GM13976 (cell line): ENCODE results near the gene MRGPRF.

Experiments used
- DNase-seq: peaks from one replicate; pipeline ENCODE4 v3.0.0; 2012; ENCODE audit warnings: low spot score
- CTCF ChIP-seq: IDR thresholded peaks from 2 replicates; pipeline ENCODE4 v1.5.1; 2012; ENCODE audit warnings: borderline replicate concordance, mild to moderate bottlenecking; ENCODE audit not compliant: insufficient read depth; ENCODE audit errors: extremely low read depth, missing control alignments, control extremely low read depth
- in situ Hi-C: fragments of 300-500 bp; cut with MboI; formaldehyde crosslinking; loops from one replicate; pipeline ENCODE4 v1.12.0; 2022; ENCODE audit warnings: low sequenced_read_pairs, mixed read lengths, inconsistent platforms; ENCODE audit not compliant: unreplicated experiment

The MRGPRF gene

GRCh38 chr11:68999093-68999747 lies 13.8 kb downstream of the MRGPRF start:
- in situ Hi-C loops = no loop called here
- no peak for DNase-seq
- TF ChIP-seq CTCF = no peak

GRCh38 chr11:68998390-68998911 lies 14.6 kb downstream of the MRGPRF start:
- no peak for TF ChIP-seq CTCF
- in situ Hi-C loops = no loop called here
- no peak for DNase-seq

GRCh38 chr11:68997995-68998348 lies 15.1 kb downstream of the MRGPRF start:
- in situ Hi-C loops = no loop called here
- TF ChIP-seq CTCF = no peak
- DNase-seq = no peak

- no peak for TF ChIP-seq CTCF
- in situ Hi-C loops = no loop called here
Measured at GRCh38 chr11:68997124-68997994, 15.7 kb downstream of the MRGPRF start.

GRCh38 chr11:68996376-68997123 lies 16.5 kb downstream of the MRGPRF start:
- no peak for DNase-seq
- in situ Hi-C loops = no loop called here
- TF ChIP-seq CTCF = no peak

More at GRCh38 chr11:68997124-68997994, 15.7 kb downstream of the MRGPRF start:
- DNase-seq = no peak

- TF ChIP-seq CTCF = no peak
- no peak for DNase-seq
- in situ Hi-C loops = no loop called here
Measured at GRCh38 chr11:68994894-68995285, 18.2 kb downstream of the MRGPRF start.
